Loucy (cell line): ENCODE results near the gene C16orf54.

Source experiments
- EZH2phosphoT487 ChIP-seq: fragments of 200-600 bp; IDR thresholded peaks from 2 replicates; pipeline ENCODE4 v1.6.1; 2018; ENCODE audit warnings: antibody characterized with exemption, mild to moderate bottlenecking, moderate library complexity, borderline replicate concordance
- TF ChIP-seq, protein P1 (sequence below): fragments of 200-600 bp; sonication (generic); conservative IDR thresholded peaks from 2 replicates; pipeline ENCODE4 v1.5.1; 2014; ENCODE audit warnings: mild to moderate bottlenecking, antibody characterized with exemption, low read length

- TF ChIP-seq, protein P1, sequence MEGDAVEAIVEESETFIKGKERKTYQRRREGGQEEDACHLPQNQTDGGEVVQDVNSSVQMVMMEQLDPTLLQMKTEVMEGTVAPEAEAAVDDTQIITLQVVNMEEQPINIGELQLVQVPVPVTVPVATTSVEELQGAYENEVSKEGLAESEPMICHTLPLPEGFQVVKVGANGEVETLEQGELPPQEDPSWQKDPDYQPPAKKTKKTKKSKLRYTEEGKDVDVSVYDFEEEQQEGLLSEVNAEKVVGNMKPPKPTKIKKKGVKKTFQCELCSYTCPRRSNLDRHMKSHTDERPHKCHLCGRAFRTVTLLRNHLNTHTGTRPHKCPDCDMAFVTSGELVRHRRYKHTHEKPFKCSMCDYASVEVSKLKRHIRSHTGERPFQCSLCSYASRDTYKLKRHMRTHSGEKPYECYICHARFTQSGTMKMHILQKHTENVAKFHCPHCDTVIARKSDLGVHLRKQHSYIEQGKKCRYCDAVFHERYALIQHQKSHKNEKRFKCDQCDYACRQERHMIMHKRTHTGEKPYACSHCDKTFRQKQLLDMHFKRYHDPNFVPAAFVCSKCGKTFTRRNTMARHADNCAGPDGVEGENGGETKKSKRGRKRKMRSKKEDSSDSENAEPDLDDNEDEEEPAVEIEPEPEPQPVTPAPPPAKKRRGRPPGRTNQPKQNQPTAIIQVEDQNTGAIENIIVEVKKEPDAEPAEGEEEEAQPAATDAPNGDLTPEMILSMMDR: no peak
- TF ChIP-seq EZH2phosphoT487: no peak
These were observed 2.3 kb downstream of the C16orf54 start for GRCh38 chr16:29743475-29743826.
